Gastrocnemius medialis (tissue), 4 donors: ENCODE data around the gene RASGRP4.

Experiments used
- CTCF ChIP-seq, 5 experiments: fragments of 450-650 bp in 3 of 5; fragments of 200-600 bp in 2 of 5; sonication (generic) in 2 of 5; IDR thresholded peaks in 4 of 5; conservative IDR thresholded peaks in 1 of 5; 1 replicate in 4 of 5; 2 replicates in 1 of 5; pipeline ENCODE4 v1.5.1; 2016 to 2019; ENCODE audit warnings: antibody characterized with exemption in 5 of 5, mild to moderate bottlenecking in 3 of 5, moderate library complexity in 3 of 5
- POLR2A ChIP-seq, 2 donors: fragments of 450-650 bp; IDR thresholded peaks; one replicate each; pipeline ENCODE4 v1.6.1; 2017; ENCODE audit warnings: antibody characterized with exemption in 2 of 2, mild to moderate bottlenecking in 2 of 2, moderate library complexity in 2 of 2

DNA sequence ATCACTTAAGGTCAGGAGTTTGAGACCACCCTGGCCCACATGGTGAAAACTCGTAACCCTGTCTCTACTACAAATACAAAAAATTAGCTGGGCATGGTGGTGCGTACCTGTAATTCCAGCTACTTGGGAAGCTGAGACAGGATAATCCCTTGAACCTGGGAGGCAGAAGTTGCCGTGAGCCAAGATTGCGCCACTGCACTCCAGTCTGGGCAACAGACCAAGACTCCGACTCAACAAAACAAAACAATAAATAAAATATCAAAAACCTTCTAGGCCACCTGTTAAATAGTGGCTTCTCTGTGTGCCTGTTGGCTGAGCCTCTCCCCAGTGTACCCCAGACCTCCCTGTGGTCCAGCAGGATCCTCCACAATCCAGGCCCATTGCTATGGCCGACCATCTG, 54.9 kb downstream of the RASGRP4 start:
- no peak for TF ChIP-seq CTCF (IDR thresholded peaks at IDR 0.05 in 4 of 5, conservative IDR thresholded peaks at IDR 0.05 in 1 of 5)
- no peak for TF ChIP-seq POLR2A (IDR thresholded peaks at IDR 0.05)
